GM10248 (cell line): Measurements from ENCODE around the gene MICAL3.

Experiments
- CTCF ChIA-PET: fragments of 300-600 bp; sonication (Branson Sonifier 250); formaldehyde crosslinking; extraction: SDS; loops from one replicate; lab custom pipeline; 2021; ENCODE audit warnings: antibody characterized with exemption; lab: Yijun Ruan, JAX
- POLR2A ChIA-PET: fragments of 350-650 bp; sonication (Branson Sonifier 250); formaldehyde crosslinking; extraction: SDS; loops from one replicate; lab custom pipeline; 2020; ENCODE audit warnings: antibody characterized with exemption; lab: Yijun Ruan, JAX
- DNase-seq: peaks from one replicate; pipeline ENCODE4 v3.0.0; 2012; ENCODE audit errors: extremely low spot score
- CTCF ChIP-seq: IDR thresholded peaks from 2 replicates; pipeline ENCODE4 v1.5.1; 2012; ENCODE audit warnings: mild to moderate bottlenecking, low read depth; ENCODE audit errors: extremely low read depth, missing control alignments, control extremely low read depth

Gene MICAL3

GRCh38 chr22:17816649-17817048, 207.7 kb downstream of the MICAL3 start:
- TF ChIP-seq CTCF, result no peak
- POLR2A ChIA-PET, result no interaction called here
- CTCF ChIA-PET, result interaction anchor here (4.0 kb wide), 1 partner anchor 13 kb away, joined by 21 read pairs; no protein-coding TSS in a partner anchor
- no peak for DNase-seq

DNA sequence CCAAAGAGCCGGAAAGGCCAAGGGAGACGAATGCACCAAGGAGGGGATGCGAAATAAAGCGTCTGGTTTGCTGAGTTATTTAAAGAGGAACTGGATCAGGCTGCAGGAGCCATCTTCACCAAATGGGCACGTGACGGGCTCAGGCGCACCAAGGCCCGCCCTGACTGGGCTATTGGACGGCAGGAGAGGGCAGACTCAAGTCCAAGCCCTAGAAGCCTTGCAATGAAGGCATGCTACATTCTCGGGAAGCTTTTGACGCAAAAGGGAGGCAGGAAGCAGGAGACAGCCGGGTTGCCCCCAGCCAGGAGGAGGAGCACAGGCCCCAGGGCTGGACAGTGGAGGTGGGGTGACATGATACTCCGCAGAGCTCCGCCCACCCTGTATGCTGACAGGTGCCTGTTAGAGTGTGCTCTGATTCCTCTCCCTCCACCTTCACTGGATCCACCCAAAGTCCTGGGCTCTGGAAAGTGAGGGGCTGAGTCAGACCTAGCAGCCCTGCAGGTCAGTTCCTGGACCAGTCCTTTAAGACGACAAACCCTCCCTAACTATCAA, 208.6 kb downstream of the MICAL3 start:
- TF ChIP-seq CTCF, result no peak
- DNase-seq, result no peak
- ChIA-PET POLR2A (no interaction called here), CTCF (interaction anchor here (1.7 kb wide), 1 partner anchor 261 kb away, joined by 6 read pairs; no protein-coding TSS in a partner anchor)

GRCh38 chr22:17814830-17815229, 209.5 kb downstream of the MICAL3 start:
- no peak for DNase-seq
- ChIA-PET CTCF (interaction anchor here (1.7 kb wide), 1 partner anchor 261 kb away, joined by 6 read pairs; no protein-coding TSS in a partner anchor), POLR2A (no interaction called here)
- no peak for TF ChIP-seq CTCF

- no peak for TF ChIP-seq CTCF
- POLR2A ChIA-PET, result no interaction called here
- CTCF ChIA-PET, result interaction anchor here (1.7 kb wide), 1 partner anchor 262 kb away, joined by 6 read pairs; no protein-coding TSS in a partner anchor
- DNase-seq, result no peak
These were observed 210.3 kb downstream of the MICAL3 start for GRCh38 chr22:17814084-17814483.

DNA sequence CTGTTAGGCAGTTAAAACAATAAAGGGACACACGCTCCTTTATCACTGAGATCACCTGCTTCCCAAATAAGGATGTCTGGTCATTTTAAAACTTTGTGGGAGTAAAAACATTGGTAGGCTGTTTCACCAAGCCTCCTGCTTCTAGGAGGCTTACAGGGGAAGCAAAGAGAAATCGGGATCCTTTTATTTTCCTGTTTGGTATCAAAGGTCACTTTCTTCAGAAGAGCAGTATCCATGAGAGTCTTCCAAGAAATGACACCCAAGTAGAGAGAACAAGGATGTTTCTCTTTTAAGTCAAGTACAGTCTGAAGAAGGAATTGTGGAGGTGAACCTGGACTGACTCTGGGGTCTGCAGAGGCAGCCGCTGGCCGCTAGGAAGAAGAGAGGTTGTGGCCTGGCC, 213.2 kb downstream of the MICAL3 start:
- ChIA-PET CTCF (interaction anchor here (1.1 to 1.8 kb wide), 2 partner anchors 8 to 69 kb away, joined by 3 to 5 read pairs; no protein-coding TSS in a partner anchor), POLR2A (no interaction called here)
- no peak for DNase-seq
- TF ChIP-seq CTCF, result no peak

- TF ChIP-seq CTCF, result no peak
- CTCF ChIA-PET, result interaction anchor here (1.1 to 1.7 kb wide), 2 partner anchors 26 to 69 kb away, joined by 3 read pairs; no protein-coding TSS in a partner anchor
- POLR2A ChIA-PET, result interaction anchor here (0.6 kb wide), 1 partner anchor 14 kb away, joined by 5 read pairs; no protein-coding TSS in a partner anchor
- no peak for DNase-seq
These were observed 213.7 kb downstream of the MICAL3 start for GRCh38 chr22:17810570-17811116.
